Spleen (tissue), 11 donors: ENCODE measurements around the gene SHISA4. TPM values are rescaled to one million over a fixed set of nuclear protein-coding genes. Genes with fewer than 3 reads are reported as not detected.

Experiments
- DNase-seq: peaks from one replicate; pipeline ENCODE4 v3.0.0-alpha.2; 2020
- H3K27ac ChIP-seq, 8 donors: fragments of 200-600 bp; sonication (generic) in 7 of 8; 1 replicate in 4 of 8; 2 replicates in 4 of 8; pipeline versions ENCODE4 v1.5.0 to v1.8.0; 2016 to 2021; ENCODE audit warnings: inconsistent platforms in 4 of 8, mild to moderate bottlenecking in 4 of 8, moderate library complexity in 1 of 8
- H3K27me3 ChIP-seq, 7 donors: fragments of 200-600 bp; sonication (generic) in 6 of 7; replicated peaks in 1 of 7; 1 replicate in 4 of 7; 2 replicates in 3 of 7; pipeline versions ENCODE4 v1.5.0 to v1.8.0; 2016 to 2021; ENCODE audit warnings: inconsistent platforms in 3 of 7, mild to moderate bottlenecking in 1 of 7
- H3K36me3 ChIP-seq, 6 donors: fragments of 200-600 bp; sonication (generic) in 5 of 6; 1 replicate in 4 of 6; 2 replicates in 2 of 6; pipeline versions ENCODE4 v1.5.0 to v1.8.0; 2016 to 2021; ENCODE audit warnings: inconsistent platforms in 2 of 6
- H3K4me1 ChIP-seq, 6 donors: fragments of 200-600 bp; sonication (generic) in 5 of 6; 1 replicate in 3 of 6; 2 replicates in 3 of 6; pipeline versions ENCODE4 v1.5.0 to v1.8.0; 2016 to 2021; ENCODE audit warnings: inconsistent platforms in 3 of 6
- H3K4me3 ChIP-seq, 8 donors: fragments of 200-600 bp; sonication (generic) in 7 of 8; 1 replicate in 4 of 8; 2 replicates in 4 of 8; pipeline versions ENCODE4 v1.5.0 to v1.8.0; 2016 to 2021; ENCODE audit warnings: inconsistent platforms in 4 of 8, mild to moderate bottlenecking in 4 of 8, moderate library complexity in 2 of 8
- H3K9me3 ChIP-seq, 8 donors: fragments of 200-600 bp; sonication (generic) in 7 of 8; 1 replicate in 4 of 8; 2 replicates in 4 of 8; pipeline versions ENCODE4 v1.5.0 to v1.8.0; 2016 to 2021; ENCODE audit warnings: inconsistent platforms in 4 of 8
- POLR2A ChIP-seq, 3 donors: fragments of 450-650 bp; IDR thresholded peaks; one replicate each; pipeline ENCODE4 v1.5.1; 2017; ENCODE audit warnings: antibody characterized with exemption in 3 of 3, mild to moderate bottlenecking in 1 of 3
- POLR2AphosphoS5 ChIP-seq, 3 donors: sonication (generic); formaldehyde crosslinking; IDR thresholded peaks; one replicate each; pipeline ENCODE4 v1.5.1; 2017; ENCODE audit warnings: antibody characterized with exemption in 3 of 3
- WGBS, 5 donors: extraction: QIAGEN DNeasy Blood & Tissue Kit in 3 of 5; methylation state at CpG; one replicate each; pipeline versions ENCODE4 v1.1.5 to v1.1.7; 2013 to 2018; 5-methylcytosine and 5-hydroxymethylcytosine counted together
- intact Hi-C: fragments of 100-400 bp; cut with DNase I; formaldehyde crosslinking; loops from one replicate; pipeline ENCODE4 v1.15.0; 2023; ENCODE audit warnings: low total_unique reads
- polyA plus RNA-seq, 3 donors: library from polyadenylated mRNA; stranded (reverse); fragments of 200-250 nt; gene quantifications; one replicate each; pipeline ENCODE4 v1.2.1, GENCODE V29; 2013
- total RNA-seq, 7 donors: library from RNA; depleted of rRNA in 3 of 7; stranded (reverse); fragments of >200 nt in 3 of 7; fragmentation: NEBNext Ultra II Directional in 4 of 7; extraction: Animal tissue kit (Norgen Biotek cat#: 25700) in 4 of 7; gene quantifications; one replicate each; pipeline versions ENCODE4 v1.1.0 to v1.2.1, GENCODE V29; 2016 to 2021
- TF ChIP-seq, protein P1 (sequence below), 11 experiments: fragments of 200-600 bp in 7 of 11; fragments of 450-650 bp in 4 of 11; sonication (generic) in 4 of 11; IDR thresholded peaks in 8 of 11; conservative IDR thresholded peaks in 3 of 11; 1 replicate in 7 of 11; 2 replicates in 4 of 11; pipeline versions ENCODE4 v1.4.0 to v1.8.0; 2016 to 2021; ENCODE audit warnings: antibody characterized with exemption in 11 of 11, inconsistent platforms in 4 of 11, mild to moderate bottlenecking in 1 of 11
- donor health status: healthy with polysubstance abuse.
- donor health status: DM: no; HTN: no; CAD: no; lungs with moderate emphysema.
- donor health status: DM: no; HTN: no; CAD: no.
- donor health status: Bipolar disorder and iron deficiency.
- donor health status: healthy.
- donor health status: DM: no; HTN: no; CAD: no.
- donor health status: DM: yes; HTN: yes; CAD: no.

Gene SHISA4
- total and polyA plus RNA-seq, 10 donors: 3.2 to 13.3 (median 6.2) TPM

- 74 to 79% (median 76%) methylated on average over 2 of the region's 2 CpGs for WGBS, 5 donors
Observed at GRCh38 chr1:201841265-201841912, 47.3 kb upstream of the SHISA4 start.

DNA sequence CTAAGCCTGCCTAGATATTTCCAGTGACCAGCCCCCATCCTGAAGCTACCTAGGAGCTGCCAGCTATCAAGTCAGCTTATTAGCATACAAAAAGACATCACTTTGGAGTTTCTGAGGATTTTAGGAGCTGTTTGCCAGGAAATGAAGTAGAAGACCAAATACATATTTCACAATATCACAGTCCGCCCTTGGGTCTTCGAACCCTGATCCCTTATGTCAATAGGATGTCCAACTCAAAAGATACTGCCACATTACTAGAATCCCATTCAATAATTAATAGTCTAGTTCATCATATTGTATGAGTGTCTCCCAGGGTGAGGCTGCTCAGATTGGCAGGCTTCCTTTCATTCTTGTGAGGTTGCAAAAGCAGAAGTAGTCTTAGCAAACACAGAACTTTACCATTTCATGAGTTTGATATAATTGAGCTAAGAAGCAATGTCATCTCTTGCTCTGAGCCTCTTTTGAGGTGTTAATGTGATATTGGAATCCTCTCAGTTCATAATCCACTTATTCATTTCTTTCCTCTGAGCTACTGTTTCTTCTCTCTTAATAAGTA is 46.1 kb upstream of the SHISA4 start:
- WGBS, 5 donors: 66 to 87% (median 79%) methylated on average over 2 of the region's 2 CpGs
- TF ChIP-seq POLR2AphosphoS5 (IDR thresholded peaks at IDR 0.05) (no peak), POLR2A (IDR thresholded peaks at IDR 0.05) (no peak)
- TF ChIP-seq, protein P1, sequence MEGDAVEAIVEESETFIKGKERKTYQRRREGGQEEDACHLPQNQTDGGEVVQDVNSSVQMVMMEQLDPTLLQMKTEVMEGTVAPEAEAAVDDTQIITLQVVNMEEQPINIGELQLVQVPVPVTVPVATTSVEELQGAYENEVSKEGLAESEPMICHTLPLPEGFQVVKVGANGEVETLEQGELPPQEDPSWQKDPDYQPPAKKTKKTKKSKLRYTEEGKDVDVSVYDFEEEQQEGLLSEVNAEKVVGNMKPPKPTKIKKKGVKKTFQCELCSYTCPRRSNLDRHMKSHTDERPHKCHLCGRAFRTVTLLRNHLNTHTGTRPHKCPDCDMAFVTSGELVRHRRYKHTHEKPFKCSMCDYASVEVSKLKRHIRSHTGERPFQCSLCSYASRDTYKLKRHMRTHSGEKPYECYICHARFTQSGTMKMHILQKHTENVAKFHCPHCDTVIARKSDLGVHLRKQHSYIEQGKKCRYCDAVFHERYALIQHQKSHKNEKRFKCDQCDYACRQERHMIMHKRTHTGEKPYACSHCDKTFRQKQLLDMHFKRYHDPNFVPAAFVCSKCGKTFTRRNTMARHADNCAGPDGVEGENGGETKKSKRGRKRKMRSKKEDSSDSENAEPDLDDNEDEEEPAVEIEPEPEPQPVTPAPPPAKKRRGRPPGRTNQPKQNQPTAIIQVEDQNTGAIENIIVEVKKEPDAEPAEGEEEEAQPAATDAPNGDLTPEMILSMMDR (IDR thresholded peaks at IDR 0.05 in 8 of 11, conservative IDR thresholded peaks at IDR 0.05 in 3 of 11): no peak
- intact Hi-C loops: no loop called here
- no peak for DNase-seq
- no peaks in the 10 kb centered on the region for H3K9me3 ChIP-seq
- peaks cover 0 to 35% (median 5%) of the 10 kb centered on the region in 6 donors for H3K36me3 ChIP-seq
- no peaks in the 10 kb centered on the region for H3K27me3 ChIP-seq
- H3K27ac ChIP-seq: no peak overlapping the region
- no peak overlapping the region for H3K4me3 ChIP-seq
- H3K4me1 ChIP-seq: peaks cover 0 to 45% (median 8%) of the 10 kb centered on the region in 6 donors

More at GRCh38 chr1:201841265-201841912, 47.3 kb upstream of the SHISA4 start:
- DNase-seq: no peak
- Histone ChIP-seq H3K36me3 (peaks cover 0 to 27% (median 1%) of the 10 kb centered on the region in 6 donors), H3K27ac (no peak overlapping the region), H3K4me1 (peaks cover 0 to 55% (median 10%) of the 10 kb centered on the region in 6 donors), H3K27me3 (no peaks in the 10 kb centered on the region), H3K4me3 (no peak overlapping the region), H3K9me3 (no peaks in the 10 kb centered on the region)
- intact Hi-C loops: no loop called here
- TF ChIP-seq, protein P1 (IDR thresholded peaks at IDR 0.05 in 8 of 11, conservative IDR thresholded peaks at IDR 0.05 in 3 of 11): no peak
- no peak for TF ChIP-seq POLR2AphosphoS5 (IDR thresholded peaks at IDR 0.05)
- TF ChIP-seq POLR2A (IDR thresholded peaks at IDR 0.05): no peak

DNA sequence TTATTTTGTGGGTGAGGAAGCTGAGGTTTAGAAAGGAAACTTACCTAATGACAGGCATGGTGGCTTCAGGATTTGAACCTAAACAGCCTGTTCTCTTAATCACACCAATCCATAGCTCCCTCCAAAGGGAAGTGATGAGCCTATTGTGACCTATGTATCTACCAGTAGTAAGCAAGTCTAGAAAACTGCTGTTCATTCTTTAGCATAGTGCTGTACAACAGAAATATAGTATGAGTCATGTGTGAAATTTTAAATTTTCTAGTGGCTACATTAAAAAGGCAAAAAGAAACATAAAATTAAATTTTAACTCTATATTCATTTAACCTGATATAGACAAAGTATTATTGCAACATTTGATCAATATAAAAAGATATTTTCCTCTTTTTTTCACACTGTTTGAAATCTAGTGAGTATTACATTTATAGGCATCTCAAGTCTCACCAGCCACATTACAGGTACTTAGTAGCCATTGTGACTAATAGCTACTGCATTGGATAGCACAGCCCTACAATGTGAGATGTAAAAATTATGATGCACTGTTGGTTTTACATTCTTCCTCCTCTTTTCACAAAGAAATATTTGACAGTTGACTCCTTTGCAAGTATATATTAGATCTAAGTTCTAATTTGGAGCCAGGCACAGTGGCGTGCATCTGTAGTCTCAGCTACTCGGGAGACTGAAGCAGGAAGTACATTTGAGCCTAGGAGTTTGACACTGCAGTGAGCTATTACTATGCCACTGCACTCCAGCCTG is 43.2 kb upstream of the SHISA4 start:
- intact Hi-C loops: no loop called here
- Histone ChIP-seq H3K27me3 (no peaks in the 10 kb centered on the region), H3K27ac (no peak overlapping the region), H3K4me1 (peaks cover 0 to 35% (median 6%) of the 10 kb centered on the region in 6 donors), H3K4me3 (no peak overlapping the region), H3K9me3 (no peaks in the 10 kb centered on the region), H3K36me3 (peaks cover 0 to 41% (median 31%) of the 10 kb centered on the region in 6 donors)
- 56 to 72% (median 59%) methylated on average over 2 of the region's 2 CpGs for WGBS, 5 donors
- no peak for DNase-seq
- TF ChIP-seq POLR2A (IDR thresholded peaks at IDR 0.05): no peak
- TF ChIP-seq POLR2AphosphoS5 (IDR thresholded peaks at IDR 0.05): no peak
- TF ChIP-seq, protein P1 (IDR thresholded peaks at IDR 0.05 in 8 of 11, conservative IDR thresholded peaks at IDR 0.05 in 3 of 11): no peak

DNA sequence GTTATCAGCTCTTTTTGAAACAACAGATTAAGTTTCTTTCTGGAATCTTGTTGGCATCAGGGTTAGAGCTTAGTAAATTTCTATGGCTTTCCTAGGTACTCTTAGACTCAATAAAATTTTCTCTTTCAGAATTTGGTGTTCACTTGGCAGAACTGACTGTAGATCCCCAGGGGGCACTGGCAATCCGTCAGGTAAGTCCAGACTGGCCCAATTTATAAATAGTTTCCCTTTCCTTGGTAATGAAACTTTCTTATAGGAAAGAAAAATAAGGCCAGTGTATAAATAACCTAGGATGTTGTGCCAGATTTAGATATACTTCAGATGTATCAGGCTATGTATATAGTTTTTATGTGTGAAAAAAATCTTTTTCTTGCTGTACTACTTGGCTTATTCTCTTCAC is 41.5 kb upstream of the SHISA4 start:
- intact Hi-C loops: no loop called here
- 73 to 83% (median 79%) methylated on average over 1 of the region's 1 CpG for whole genome bisulfite sequencing, 5 donors
- H3K36me3 ChIP-seq: peaks cover 0 to 58% (median 45%) of the 10 kb centered on the region in 6 donors

More for the DNA sequence above, 41.5 kb upstream of the SHISA4 start:
- Histone ChIP-seq H3K27me3 (no peaks in the 10 kb centered on the region), H3K4me3 (no peak overlapping the region), H3K9me3 (no peaks in the 10 kb centered on the region), H3K4me1 (peaks cover 0 to 25% (median 5%) of the 10 kb centered on the region in 6 donors), H3K27ac (no peak overlapping the region)
- TF ChIP-seq POLR2AphosphoS5 (IDR thresholded peaks at IDR 0.05) (no peak), POLR2A (IDR thresholded peaks at IDR 0.05) (no peak)
- TF ChIP-seq, protein P1 (IDR thresholded peaks at IDR 0.05 in 8 of 11, conservative IDR thresholded peaks at IDR 0.05 in 3 of 11): no peak
- no peak for DNase-seq
